Cerebellar nuclear complex (tissue), 1 donor: ENCODE data around the gene SHISA6.

Experiments used
- DNase-seq, 2 experiments: peaks; one replicate each; lab custom pipeline; 2025; lab: John Stamatoyannopoulos, UW

Gene SHISA6

GRCh38 chr17:11598274-11599221, 357.5 kb downstream of the SHISA6 start, which contains the start of gene DNAH9:
DNAH9 (plus strand) TSS chr17:11598470; CDS start chr17:11598499, 29 bp downstream.
- DNase-seq, result no peak

DNA sequence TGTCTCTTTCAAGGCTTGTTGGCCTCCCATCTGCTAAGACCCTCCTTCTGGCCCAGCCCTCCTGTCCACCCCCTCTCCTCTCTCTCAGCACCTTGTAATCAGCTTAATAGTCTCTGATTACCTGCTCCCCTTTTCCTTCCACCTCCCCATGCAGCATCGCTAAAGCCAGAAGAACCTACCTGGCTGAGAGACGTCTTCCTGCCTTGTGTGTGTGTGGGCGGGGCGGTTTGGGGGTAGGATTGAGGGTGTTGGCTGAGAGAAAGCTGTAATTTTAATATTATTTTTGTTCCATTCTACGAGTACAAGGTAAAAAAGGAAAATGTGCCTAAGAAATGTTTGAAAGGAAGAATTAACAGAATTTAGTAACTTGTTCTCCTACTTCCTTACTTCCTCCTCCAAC, 360.6 kb downstream of the SHISA6 start:
- no peak for DNase-seq

DNA sequence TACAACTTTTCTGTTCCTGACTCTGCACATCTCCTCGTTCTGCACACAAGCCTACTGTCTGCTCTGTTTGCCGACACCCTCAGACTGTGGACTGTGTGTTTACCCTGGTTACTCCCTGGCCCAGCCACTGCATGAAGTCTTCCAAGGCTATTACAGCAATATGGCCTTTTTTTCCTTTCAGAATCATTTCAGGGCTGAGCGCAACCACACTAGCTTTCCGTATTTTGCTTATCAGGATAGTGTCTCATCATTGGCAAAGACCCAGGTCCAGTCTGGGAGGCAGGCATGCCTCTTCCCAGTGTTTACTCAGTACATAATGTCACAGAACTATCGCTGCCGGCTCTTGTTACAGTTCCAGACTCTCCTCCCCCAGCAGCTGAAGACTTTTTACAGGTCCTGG, 367.4 kb downstream of the SHISA6 start:
- DNase-seq, result no peak

GRCh38 chr17:11610999-11611566, 370.1 kb downstream of the SHISA6 start:
- DNase-seq, result no peak

- DNase-seq, result no peak
Observed at GRCh38 chr17:11612956-11613355, 371.9 kb downstream of the SHISA6 start.
